ENCODE results near the gene COL9A3. TPM values are rescaled to one million over a fixed set of nuclear protein-coding genes. Genes with fewer than 3 reads are reported as not detected.

Gene COL9A3
- total RNA-seq, 5 donors from 2014 or later (not counting 1 experiment from before 2014, with no cell fraction given): 0.51 to 2.1 (median 0.75) TPM; not detected in 1

GRCh38 chr20:62820962-62821725, 4.3 kb downstream of the COL9A3 start:
- Mint-ChIP-seq H3K4me1 (peaks cover 0 to 16% (median 2%) of the 10 kb centered on the region in 3 donors), H3K4me3 (no peak overlapping the region), H3K9me3 (no peaks in the 10 kb centered on the region), H3K27me3 (peaks cover 0 to 18% of the 10 kb centered on the region in 2 donors), H3K36me3 (no peaks in the 10 kb centered on the region), H3K27ac (no peak overlapping the region)
- Histone ChIP-seq H3K27me3 (replicated peaks in 1 of 2; ENCODE audit: control insufficient read depth in 2 of 2, extremely low read depth in 1 of 2, insufficient read depth in 2 of 2, low read length in 1 of 2) (peaks cover 0 to 60% of the 10 kb centered on the region in 2 experiments), H3K36me3 (ENCODE audit: control insufficient read depth in 2 of 2, extremely low read depth in 1 of 2, insufficient read depth in 1 of 2, low read length in 1 of 2) (no peaks in the 10 kb centered on the region), H3K4me3 (ENCODE audit: control insufficient read depth in 1 of 2, extremely low read depth in 1 of 2, low read length in 1 of 2) (no peak overlapping the region), H3K27ac (ENCODE audit: low read length) (no peak overlapping the region), H3K4me1 (ENCODE audit: control insufficient read depth in 1 of 2, extremely low read depth in 1 of 2, insufficient read depth in 2 of 2, low read length in 2 of 2) (peaks cover 6 to 31% of the 10 kb centered on the region in 2 experiments), H3K9me3 (no peaks in the 10 kb centered on the region)
- CTCF ChIA-PET: interaction anchor here in 1 of 2 donors (0.6 kb wide), 1 partner anchor 80 kb away, joined by 3 read pairs; no protein-coding TSS in a partner anchor
- ATAC-seq (replicated peaks in 1 of 4): no peak
- 91% methylated on average over 13 of the region's 19 CpGs for WGBS (ENCODE audit: insufficient coverage)
- POLR2A ChIA-PET: no interaction called here
- DNase-seq: no peak

GRCh38 chr20:62821726-62822210, 4.9 kb downstream of the COL9A3 start:
- Mint-ChIP-seq H3K36me3 (no peaks in the 10 kb centered on the region), H3K27ac (no peak overlapping the region)
- POLR2A ChIA-PET: no interaction called here

GRCh38 chr20:62822239-62822787, 5.5 kb downstream of the COL9A3 start:
- no peak overlapping the region for H3K27ac Mint-ChIP-seq
- Histone ChIP-seq H3K27ac (ENCODE audit: low read length) (no peak overlapping the region), H3K4me3 (ENCODE audit: control insufficient read depth in 1 of 2, extremely low read depth in 1 of 2, low read length in 1 of 2) (no peak overlapping the region), H3K4me1 (ENCODE audit: control insufficient read depth in 1 of 2, extremely low read depth in 1 of 2, insufficient read depth in 2 of 2, low read length in 2 of 2) (peaks cover 6 to 24% of the 10 kb centered on the region in 2 experiments), H3K9me3 (no peaks in the 10 kb centered on the region), H3K36me3 (ENCODE audit: control insufficient read depth in 2 of 2, extremely low read depth in 1 of 2, insufficient read depth in 1 of 2, low read length in 1 of 2) (no peaks in the 10 kb centered on the region), H3K27me3 (replicated peaks in 1 of 2; ENCODE audit: control insufficient read depth in 2 of 2, extremely low read depth in 1 of 2, insufficient read depth in 2 of 2, low read length in 1 of 2) (peaks cover 0 to 56% of the 10 kb centered on the region in 2 experiments)
- POLR2A ChIA-PET: no interaction called here
- H3K36me3 Mint-ChIP-seq: no peaks in the 10 kb centered on the region
- DNase-seq (no peak), ATAC-seq (replicated peaks in 1 of 4) (no peak)
- no peak overlapping the region for H3K4me3 Mint-ChIP-seq
- peaks cover 0 to 14% (median 2%) of the 10 kb centered on the region in 3 donors for H3K4me1 Mint-ChIP-seq
- CTCF ChIA-PET: no interaction called here
- 51% methylated on average over 2 of the region's 7 CpGs for WGBS (ENCODE audit: insufficient coverage)
- H3K9me3 Mint-ChIP-seq: no peaks in the 10 kb centered on the region
- peaks cover 0 to 16% of the 10 kb centered on the region in 2 donors for H3K27me3 Mint-ChIP-seq

More at GRCh38 chr20:62821726-62822210, 4.9 kb downstream of the COL9A3 start:
- Histone ChIP-seq H3K4me1 (ENCODE audit: control insufficient read depth in 1 of 2, extremely low read depth in 1 of 2, insufficient read depth in 2 of 2, low read length in 2 of 2) (peaks cover 6 to 25% of the 10 kb centered on the region in 2 experiments), H3K36me3 (ENCODE audit: control insufficient read depth in 2 of 2, extremely low read depth in 1 of 2, insufficient read depth in 1 of 2, low read length in 1 of 2) (no peaks in the 10 kb centered on the region), H3K27ac (ENCODE audit: low read length) (no peak overlapping the region), H3K27me3 (replicated peaks in 1 of 2; ENCODE audit: control insufficient read depth in 2 of 2, extremely low read depth in 1 of 2, insufficient read depth in 2 of 2, low read length in 1 of 2) (peaks cover 0 to 57% of the 10 kb centered on the region in 2 experiments), H3K9me3 (no peaks in the 10 kb centered on the region), H3K4me3 (ENCODE audit: control insufficient read depth in 1 of 2, extremely low read depth in 1 of 2, low read length in 1 of 2) (no peak overlapping the region)
- WGBS (ENCODE audit: insufficient coverage): no CpG with 5 or more reads among the region's 12 CpGs
- Mint-ChIP-seq H3K27me3 (peaks cover 0 to 16% of the 10 kb centered on the region in 2 donors), H3K9me3 (no peaks in the 10 kb centered on the region), H3K4me3 (no peak overlapping the region), H3K4me1 (peaks cover 0 to 14% (median 2%) of the 10 kb centered on the region in 3 donors)
- CTCF ChIA-PET: no interaction called here
- no peak for DNase-seq
- no peak for ATAC-seq (replicated peaks in 1 of 4)

GRCh38 chr20:62822788-62823651, 6.2 kb downstream of the COL9A3 start:
- WGBS (ENCODE audit: insufficient coverage): 72% methylated on average over 15 of the region's 24 CpGs
- no peaks in the 10 kb centered on the region for H3K36me3 ChIP-seq (ENCODE audit: control insufficient read depth in 2 of 2, extremely low read depth in 1 of 2, insufficient read depth in 1 of 2, low read length in 1 of 2)
- Mint-ChIP-seq H3K36me3 (no peaks in the 10 kb centered on the region), H3K4me3 (peak overlapping the region in 1 of 3 donors; percentile 42), H3K4me1 (peaks cover 0 to 14% (median 2%) of the 10 kb centered on the region in 3 donors), H3K27ac (no peak overlapping the region), H3K27me3 (peaks cover 0 to 12% of the 10 kb centered on the region in 2 donors), H3K9me3 (no peaks in the 10 kb centered on the region)
- peaks cover 0 to 49% of the 10 kb centered on the region in 2 experiments for H3K27me3 ChIP-seq (replicated peaks in 1 of 2; ENCODE audit: control insufficient read depth in 2 of 2, extremely low read depth in 1 of 2, insufficient read depth in 2 of 2, low read length in 1 of 2)
- H3K4me1 ChIP-seq (ENCODE audit: control insufficient read depth in 1 of 2, extremely low read depth in 1 of 2, insufficient read depth in 2 of 2, low read length in 2 of 2): peaks cover 6 to 20% of the 10 kb centered on the region in 2 experiments
- no peaks in the 10 kb centered on the region for H3K9me3 ChIP-seq
- ChIA-PET POLR2A (no interaction called here), CTCF (no interaction called here)
- DNase-seq (peak in 3 of 35 experiments; percentile 21 to 46 (median 37)), ATAC-seq (replicated peaks in 1 of 4) (peak in 1 of 4 experiments; percentile 28)
- H3K27ac ChIP-seq (ENCODE audit: low read length): no peak overlapping the region
- no peak overlapping the region for H3K4me3 ChIP-seq (ENCODE audit: control insufficient read depth in 1 of 2, extremely low read depth in 1 of 2, low read length in 1 of 2)

GRCh38 chr20:62823688-62824475, 7.0 kb downstream of the COL9A3 start:
- no peaks in the 10 kb centered on the region for H3K36me3 Mint-ChIP-seq
- CTCF ChIA-PET: no interaction called here

More at GRCh38 chr20:62823688-62824475, 7.0 kb downstream of the COL9A3 start:
- Mint-ChIP-seq H3K4me3 (no peak overlapping the region), H3K4me1 (peaks cover 0 to 14% (median 2%) of the 10 kb centered on the region in 3 donors), H3K27ac (no peak overlapping the region), H3K9me3 (no peaks in the 10 kb centered on the region), H3K27me3 (peaks cover 0 to 6% of the 10 kb centered on the region in 2 donors)
- H3K27me3 ChIP-seq (replicated peaks in 1 of 2; ENCODE audit: control insufficient read depth in 2 of 2, extremely low read depth in 1 of 2, insufficient read depth in 2 of 2, low read length in 1 of 2): peaks cover 0 to 41% of the 10 kb centered on the region in 2 experiments
- peaks cover 6 to 20% of the 10 kb centered on the region in 2 experiments for H3K4me1 ChIP-seq (ENCODE audit: control insufficient read depth in 1 of 2, extremely low read depth in 1 of 2, insufficient read depth in 2 of 2, low read length in 2 of 2)
- no peak overlapping the region for H3K27ac ChIP-seq (ENCODE audit: low read length)
- ATAC-seq (replicated peaks in 1 of 4) (no peak), DNase-seq (no peak)
- WGBS (ENCODE audit: insufficient coverage): 92% methylated on average over 38 of the region's 38 CpGs
- POLR2A ChIA-PET: no interaction called here
- no peaks in the 10 kb centered on the region for H3K36me3 ChIP-seq (ENCODE audit: control insufficient read depth in 2 of 2, extremely low read depth in 1 of 2, insufficient read depth in 1 of 2, low read length in 1 of 2)
- H3K4me3 ChIP-seq (ENCODE audit: control insufficient read depth in 1 of 2, extremely low read depth in 1 of 2, low read length in 1 of 2): no peak overlapping the region
- H3K9me3 ChIP-seq: no peaks in the 10 kb centered on the region
